Memory B cell (primary cell): ENCODE measurements around the gene MBIP.

Experiments
- ATAC-seq: fragments of 150-1000 bp; cut with Tn5 transposase; 2 replicates; pipeline ENCODE4 v1.10.0; 2021; ENCODE audit warnings: low read depth, mild to moderate bottlenecking, moderate library complexity
- DNase-seq, 2 donors: peaks; one replicate each; pipeline ENCODE4 v3.0.0; 2022; ENCODE audit warnings: low spot score in 2 of 2
- H3K27ac Mint-ChIP-seq: one replicate; pipeline ENCODE4 v1.8.0; 2022; ENCODE audit warnings: mild to moderate bottlenecking, moderate library complexity, mixed read lengths
- H3K27me3 Mint-ChIP-seq: one replicate; pipeline ENCODE4 v1.8.0; 2022; ENCODE audit warnings: mixed read lengths
- H3K36me3 Mint-ChIP-seq: one replicate; pipeline ENCODE4 v1.8.0; 2022; ENCODE audit warnings: mild to moderate bottlenecking, mixed read lengths
- H3K4me1 Mint-ChIP-seq: one replicate; pipeline ENCODE4 v1.8.0; 2022; ENCODE audit warnings: mixed read lengths
- H3K4me3 Mint-ChIP-seq: one replicate; pipeline ENCODE4 v1.8.0; 2022; ENCODE audit warnings: mild to moderate bottlenecking, moderate library complexity, mixed read lengths
- H3K9me3 Mint-ChIP-seq: one replicate; pipeline ENCODE4 v1.8.0; 2022; ENCODE audit warnings: mixed read lengths

The MBIP gene

GRCh38 chr14:36295642-36296627 lies 24.5 kb downstream of the MBIP start:
- no peak for DNase-seq
- no peaks in the 10 kb centered on the region for H3K9me3 Mint-ChIP-seq
- H3K36me3 Mint-ChIP-seq = peaks cover 21% of the 10 kb centered on the region
- H3K4me1 Mint-ChIP-seq = no peaks in the 10 kb centered on the region
- no peak overlapping the region for H3K27ac Mint-ChIP-seq
- ATAC-seq = no peak
- H3K27me3 Mint-ChIP-seq = no peaks in the 10 kb centered on the region
- H3K4me3 Mint-ChIP-seq = no peak overlapping the region

GRCh38 chr14:36294543-36294942 lies 25.9 kb downstream of the MBIP start:
- Mint-ChIP-seq H3K4me1 (no peaks in the 10 kb centered on the region), H3K27ac (no peak overlapping the region), H3K9me3 (no peaks in the 10 kb centered on the region), H3K36me3 (peaks cover 17% of the 10 kb centered on the region), H3K4me3 (no peak overlapping the region), H3K27me3 (no peaks in the 10 kb centered on the region)
- no peak for DNase-seq
- ATAC-seq = no peak

- ATAC-seq = no peak
- no peak for DNase-seq
These were observed 26.6 kb downstream of the MBIP start for GRCh38 chr14:36293824-36294223.

GRCh38 chr14:36289954-36290353 lies 30.5 kb downstream of the MBIP start:
- DNase-seq (no peak), ATAC-seq (no peak)
- H3K27me3 Mint-ChIP-seq = peaks cover 1% of the 10 kb centered on the region
- no peak overlapping the region for H3K4me3 Mint-ChIP-seq
- H3K4me1 Mint-ChIP-seq = no peaks in the 10 kb centered on the region
- no peaks in the 10 kb centered on the region for H3K9me3 Mint-ChIP-seq
- no peaks in the 10 kb centered on the region for H3K36me3 Mint-ChIP-seq
- H3K27ac Mint-ChIP-seq = no peak overlapping the region

More at GRCh38 chr14:36293824-36294223, 26.6 kb downstream of the MBIP start:
- H3K4me3 Mint-ChIP-seq = no peak overlapping the region
- H3K9me3 Mint-ChIP-seq = no peaks in the 10 kb centered on the region
- H3K27ac Mint-ChIP-seq = no peak overlapping the region
- H3K4me1 Mint-ChIP-seq = no peaks in the 10 kb centered on the region
- H3K36me3 Mint-ChIP-seq = peaks cover 14% of the 10 kb centered on the region
- no peaks in the 10 kb centered on the region for H3K27me3 Mint-ChIP-seq

GRCh38 chr14:36288496-36288895 lies 31.9 kb downstream of the MBIP start:
- Mint-ChIP-seq H3K4me1 (no peaks in the 10 kb centered on the region), H3K4me3 (no peak overlapping the region)

GRCh38 chr14:36284971-36285595 lies 35.4 kb downstream of the MBIP start:
- no peaks in the 10 kb centered on the region for H3K9me3 Mint-ChIP-seq
- ATAC-seq (no peak), DNase-seq (no peak)
- H3K4me1 Mint-ChIP-seq = no peaks in the 10 kb centered on the region
- peaks cover 4% of the 10 kb centered on the region for H3K27me3 Mint-ChIP-seq
- no peak overlapping the region for H3K4me3 Mint-ChIP-seq
- no peaks in the 10 kb centered on the region for H3K36me3 Mint-ChIP-seq
- no peak overlapping the region for H3K27ac Mint-ChIP-seq

More at GRCh38 chr14:36288496-36288895, 31.9 kb downstream of the MBIP start:
- Mint-ChIP-seq H3K36me3 (no peaks in the 10 kb centered on the region), H3K27ac (no peak overlapping the region), H3K27me3 (peaks cover 2% of the 10 kb centered on the region), H3K9me3 (no peaks in the 10 kb centered on the region)
- no peak for DNase-seq
- ATAC-seq = no peak

- H3K27me3 Mint-ChIP-seq = peaks cover 7% of the 10 kb centered on the region
- DNase-seq (no peak), ATAC-seq (no peak)
- H3K9me3 Mint-ChIP-seq = no peaks in the 10 kb centered on the region
- H3K4me1 Mint-ChIP-seq = no peaks in the 10 kb centered on the region
- H3K27ac Mint-ChIP-seq = no peak overlapping the region
- no peaks in the 10 kb centered on the region for H3K36me3 Mint-ChIP-seq
- H3K4me3 Mint-ChIP-seq = no peak overlapping the region
These were observed 39.1 kb downstream of the MBIP start for GRCh38 chr14:36281309-36281708.

- ATAC-seq = no peak
- DNase-seq = no peak
- H3K36me3 Mint-ChIP-seq = no peaks in the 10 kb centered on the region
- H3K27ac Mint-ChIP-seq = no peak overlapping the region
- no peaks in the 10 kb centered on the region for H3K9me3 Mint-ChIP-seq
- peaks cover 5% of the 10 kb centered on the region for H3K27me3 Mint-ChIP-seq
- no peak overlapping the region for H3K4me3 Mint-ChIP-seq
- no peaks in the 10 kb centered on the region for H3K4me1 Mint-ChIP-seq
These were observed 40.9 kb downstream of the MBIP start for GRCh38 chr14:36279306-36280190.

GRCh38 chr14:36275741-36276140 lies 44.7 kb downstream of the MBIP start:
- Mint-ChIP-seq H3K4me1 (peaks cover 5% of the 10 kb centered on the region), H3K27me3 (peaks cover 9% of the 10 kb centered on the region), H3K36me3 (no peaks in the 10 kb centered on the region), H3K9me3 (no peaks in the 10 kb centered on the region), H3K27ac (no peak overlapping the region), H3K4me3 (no peak overlapping the region)
- no peak for ATAC-seq
- no peak for DNase-seq

GRCh38 chr14:36271939-36272907 lies 48.2 kb downstream of the MBIP start:
- peak overlapping the region; percentile 68 for H3K4me3 Mint-ChIP-seq
- no peak overlapping the region for H3K27ac Mint-ChIP-seq
- no peaks in the 10 kb centered on the region for H3K36me3 Mint-ChIP-seq
- DNase-seq (no peak), ATAC-seq (peak; percentile 27)
- H3K9me3 Mint-ChIP-seq = no peaks in the 10 kb centered on the region
- H3K4me1 Mint-ChIP-seq = peaks cover 5% of the 10 kb centered on the region
- peaks cover 11% of the 10 kb centered on the region for H3K27me3 Mint-ChIP-seq

GRCh38 chr14:36271222-36271621 lies 49.2 kb downstream of the MBIP start:
- H3K27ac Mint-ChIP-seq = no peak overlapping the region
- peaks cover 5% of the 10 kb centered on the region for H3K4me1 Mint-ChIP-seq
- H3K36me3 Mint-ChIP-seq = no peaks in the 10 kb centered on the region
- H3K4me3 Mint-ChIP-seq = no peak overlapping the region
- DNase-seq (no peak), ATAC-seq (no peak)
- H3K27me3 Mint-ChIP-seq = peaks cover 10% of the 10 kb centered on the region
- H3K9me3 Mint-ChIP-seq = no peaks in the 10 kb centered on the region

- ATAC-seq = no peak
- Mint-ChIP-seq H3K27me3 (peaks cover 12% of the 10 kb centered on the region), H3K4me1 (peaks cover 5% of the 10 kb centered on the region), H3K27ac (no peak overlapping the region), H3K36me3 (no peaks in the 10 kb centered on the region), H3K4me3 (no peak overlapping the region), H3K9me3 (no peaks in the 10 kb centered on the region)
- DNase-seq = no peak
These were observed 50.2 kb downstream of the MBIP start for GRCh38 chr14:36270191-36270590.

- Mint-ChIP-seq H3K36me3 (no peaks in the 10 kb centered on the region), H3K27me3 (peaks cover 9% of the 10 kb centered on the region), H3K27ac (no peak overlapping the region), H3K4me1 (peaks cover 5% of the 10 kb centered on the region), H3K4me3 (no peak overlapping the region), H3K9me3 (no peaks in the 10 kb centered on the region)
- no peak for ATAC-seq
- DNase-seq = no peak
These were observed 52.3 kb downstream of the MBIP start for GRCh38 chr14:36268121-36268520.
